Stimulated activated CD4-positive, alpha-beta T cell treated with anti-CD3 and anti-CD28 coated beads, Interleukin-12 subunit alpha, Interleukin-12 subunit beta, amount 100 ng/mL, for 24 hours (primary cell): Measurements from ENCODE around the gene MMD2.

Experiments used
- DNase-seq, 2 experiments: peaks; one replicate each; pipeline ENCODE4 v3.0.0-alpha.2; 2020; ENCODE audit warnings: low read depth in 2 of 2

MMD2 gene

DNA sequence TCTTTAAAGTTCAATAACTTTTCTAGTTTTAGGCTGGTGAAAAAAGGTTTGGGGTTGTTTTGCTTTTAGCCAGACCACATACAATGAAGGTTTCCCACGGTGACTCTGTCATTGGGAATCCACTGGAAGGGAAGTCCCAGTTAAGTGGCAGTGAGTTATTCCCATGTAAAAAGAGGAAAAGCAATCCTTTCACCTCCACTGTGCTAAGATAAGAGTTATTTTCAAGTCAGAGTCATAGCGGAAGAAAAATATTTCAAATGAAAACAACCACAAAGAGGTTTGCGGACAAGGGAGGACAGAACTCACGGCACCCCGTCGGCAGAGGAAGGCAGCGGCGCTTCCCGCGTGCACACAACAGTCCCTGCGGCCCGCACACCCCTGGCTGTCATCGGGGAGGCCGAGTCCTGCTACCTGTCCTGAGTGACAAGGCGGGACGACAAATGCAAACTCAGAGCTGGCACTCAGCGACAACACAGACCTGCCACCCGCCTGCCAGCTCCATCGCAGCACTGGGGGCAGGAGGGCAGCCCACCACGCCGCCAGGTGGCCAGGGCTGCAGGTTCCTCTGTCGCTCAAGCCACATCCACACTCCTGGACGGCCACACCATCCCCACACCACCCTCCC, 87.8 kb downstream of the MMD2 start:
- no peak for DNase-seq

DNA sequence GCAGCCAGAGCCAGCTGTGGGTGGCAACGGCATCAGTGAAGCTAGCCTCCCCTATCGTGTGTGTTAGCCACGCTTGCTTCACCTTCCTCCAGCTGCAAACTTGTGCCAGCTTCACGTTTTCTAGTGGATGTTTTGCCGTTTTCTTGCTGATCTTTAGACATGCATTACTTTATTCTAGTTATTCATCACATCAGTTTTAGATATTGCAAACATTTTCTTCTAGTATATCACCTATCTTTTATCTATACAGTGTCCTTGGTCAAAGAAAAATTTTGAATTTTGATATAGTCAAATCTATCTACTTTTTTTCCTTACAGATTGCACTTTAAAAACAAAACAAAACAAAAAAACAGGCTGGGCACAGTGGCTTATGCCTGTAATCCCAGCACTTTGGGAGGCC, 90.5 kb downstream of the MMD2 start:
- no peak for DNase-seq

DNA sequence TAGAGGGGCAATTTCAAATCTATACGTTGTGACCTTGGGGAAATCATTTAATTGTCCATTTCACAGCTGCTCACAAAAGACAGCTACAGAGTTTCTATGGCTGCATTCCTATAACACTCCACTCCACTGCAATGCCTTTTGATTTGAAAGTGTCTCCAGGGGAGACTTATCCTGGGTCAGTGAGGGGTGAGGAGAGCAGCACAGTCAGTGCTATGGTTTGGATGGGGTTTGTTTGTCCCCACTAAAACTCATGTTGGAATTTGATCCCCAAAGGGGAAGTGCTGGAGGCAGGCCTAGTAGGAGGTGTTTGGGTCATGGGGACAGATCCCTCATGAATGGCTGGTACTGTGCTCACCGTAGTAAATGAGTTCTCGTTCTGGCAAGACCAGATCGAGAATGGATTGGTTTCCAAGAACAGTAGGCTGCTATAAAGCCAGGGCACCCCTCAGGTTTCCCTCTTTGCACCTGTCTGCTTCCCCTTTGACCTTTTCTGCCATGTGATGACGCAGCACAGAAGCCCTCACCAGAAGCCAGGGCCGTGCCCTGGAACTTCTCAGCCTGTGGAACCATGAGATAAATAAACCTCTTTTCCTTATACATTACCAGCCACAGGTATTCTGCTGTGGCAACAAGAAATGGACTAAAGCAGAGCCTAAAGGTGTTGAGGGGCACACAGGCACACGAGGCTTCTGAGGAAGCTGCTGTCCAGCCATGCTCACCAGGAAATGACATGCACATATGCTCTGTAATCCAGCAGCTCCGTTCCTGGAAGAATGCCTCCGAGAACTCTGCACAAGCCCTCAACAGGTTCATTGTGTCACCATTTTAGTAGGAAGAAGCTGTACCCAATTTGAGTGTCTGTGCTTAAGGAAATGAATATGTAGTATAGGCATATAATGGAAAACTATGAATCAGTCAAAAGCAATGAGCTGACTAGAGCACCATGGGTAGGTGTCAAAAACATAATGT, 92.2 kb downstream of the MMD2 start:
- no peak for DNase-seq

DNA sequence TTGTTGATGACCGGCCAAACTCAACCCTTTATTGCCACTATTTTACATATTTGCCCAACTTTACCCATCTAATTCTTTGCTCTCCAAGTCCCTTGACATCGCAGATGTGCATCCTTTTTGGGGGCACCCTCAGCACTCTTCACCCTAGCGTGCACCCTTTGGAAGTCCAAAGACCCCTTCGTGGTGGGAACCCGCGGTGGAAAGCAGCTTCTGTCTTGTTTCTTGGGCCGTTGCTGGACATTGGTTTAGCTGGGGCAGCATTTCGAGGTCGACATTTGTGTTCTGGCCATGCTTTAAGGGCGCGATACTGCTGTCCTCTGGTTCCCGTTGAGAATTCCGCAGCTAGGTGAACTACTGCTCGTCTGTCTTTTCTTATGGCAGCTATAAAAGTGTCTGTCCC, 96.8 kb downstream of the MMD2 start:
- no peak for DNase-seq

DNA sequence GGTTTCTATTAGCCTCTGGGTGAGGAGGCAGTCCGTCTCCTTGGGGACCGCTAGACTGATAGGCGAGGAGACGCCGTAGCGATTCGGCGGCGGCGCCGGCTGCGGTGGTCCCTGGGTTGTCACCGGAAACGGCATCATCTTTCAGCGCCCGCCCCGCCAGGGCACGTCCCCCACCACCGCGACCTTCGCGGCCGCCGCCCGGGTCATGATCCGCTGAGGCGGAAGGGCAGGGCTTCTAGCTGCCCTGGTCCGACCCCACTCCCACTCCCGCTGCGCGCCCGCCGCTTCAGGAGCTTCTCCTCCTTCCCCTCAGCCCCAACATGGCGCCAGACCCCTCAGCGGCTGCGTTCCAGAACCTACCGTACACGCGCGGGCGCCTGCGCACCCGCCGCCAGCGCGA, 97.3 kb downstream of the MMD2 start, which contains the start of gene PAPOLB:
PAPOLB (minus strand) TSS at position 358 of the 400 bp plus-strand sequence; CDS start at position 138, 220 bp downstream.
- DNase-seq = no peak

DNA sequence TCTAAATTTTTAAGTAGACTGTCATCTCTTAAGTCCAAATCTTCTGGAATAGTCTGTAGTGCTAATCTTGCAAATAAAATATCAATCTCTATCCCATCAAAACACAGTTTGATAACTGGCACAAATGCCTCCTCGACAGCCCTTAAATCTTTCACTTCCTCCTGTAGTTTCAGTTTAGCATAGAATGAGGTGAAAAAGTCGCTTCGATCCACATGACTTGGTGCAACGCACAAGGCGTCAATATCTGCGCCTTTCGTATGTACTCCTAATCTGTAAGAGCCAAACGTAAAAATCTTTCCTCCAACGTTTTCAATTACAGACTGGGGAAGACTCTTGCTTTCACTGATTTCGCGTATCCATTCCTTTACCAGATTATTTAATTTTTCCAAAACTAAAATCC, 97.8 kb downstream of the MMD2 start:
- DNase-seq = no peak

DNA sequence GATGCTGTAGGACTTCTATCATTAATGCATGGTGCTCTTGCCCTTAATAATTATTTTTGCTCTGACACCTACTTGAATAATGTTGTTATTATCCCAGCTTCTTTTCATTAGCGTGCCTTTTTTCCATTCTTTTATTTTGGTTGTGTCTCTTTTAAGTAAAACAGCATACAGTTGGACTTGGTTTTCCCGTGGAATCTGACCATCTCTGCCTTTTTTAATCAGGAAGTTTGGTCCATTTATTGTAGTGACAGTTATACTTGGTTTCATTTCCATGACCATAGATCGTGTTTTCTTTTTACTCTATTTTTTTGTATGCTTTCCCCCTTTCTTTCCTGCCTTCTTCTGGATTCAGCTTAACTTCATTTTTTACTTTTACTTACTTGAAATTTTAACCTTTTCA, 101.8 kb downstream of the MMD2 start:
- no peak for DNase-seq

DNA sequence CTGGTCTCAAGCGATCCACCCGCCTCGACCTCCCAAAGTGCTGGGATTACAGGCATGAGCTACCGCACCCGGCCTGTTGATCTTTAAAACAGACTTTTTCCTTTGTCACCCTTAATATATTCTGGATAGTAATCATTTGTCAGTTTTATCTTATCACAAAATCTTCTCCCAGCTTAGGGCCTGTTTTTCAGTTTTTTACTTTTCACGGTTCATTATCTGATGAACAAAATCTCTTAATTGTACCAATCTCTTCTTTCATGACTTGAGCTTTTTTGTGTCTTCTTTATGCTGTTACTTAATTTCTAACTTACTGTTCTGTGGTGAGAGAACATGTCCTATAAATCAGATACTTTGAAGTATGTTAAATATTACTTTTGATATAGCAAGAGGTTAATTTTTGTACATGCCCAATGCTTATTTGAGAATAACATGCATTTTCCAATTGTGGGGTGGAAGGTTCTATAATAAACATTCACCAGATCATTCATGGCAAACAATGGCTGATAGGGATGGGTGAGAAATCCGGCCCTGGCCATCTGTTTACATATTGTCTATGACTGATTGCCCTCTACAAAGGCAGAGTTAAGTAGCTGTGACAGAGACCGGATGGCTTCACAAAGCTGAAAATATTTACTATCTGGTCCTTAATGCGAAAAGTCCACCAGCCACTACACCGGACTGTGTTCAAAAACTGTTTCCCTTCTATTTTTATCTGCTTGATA, 102.5 kb downstream of the MMD2 start:
- no peak for DNase-seq
